MM.1S (cell line): ENCODE data around the gene CRADD.

ENCODE experiments used
- CTCF ChIP-seq: fragments of 300-600 bp; sonication (generic); IDR thresholded peaks from 2 replicates; pipeline ENCODE4 v1.5.1; 2016; ENCODE audit warnings: antibody characterized with exemption, low read length, mixed read lengths
- EZH2 ChIP-seq: fragments of 300-600 bp; sonication (generic); optimal IDR thresholded peaks from 2 replicates; pipeline ENCODE3; 2017; ENCODE audit warnings: low read depth, mild to moderate bottlenecking, antibody characterized with exemption, low read length, mixed read lengths
- EZH2phosphoT487 ChIP-seq: fragments of 300-600 bp; sonication (generic); IDR thresholded peaks from 2 replicates; pipeline ENCODE4 v1.6.1; 2018; ENCODE audit warnings: antibody characterized with exemption, low read length

- TF ChIP-seq CTCF: no peak
- no peak for TF ChIP-seq EZH2
- TF ChIP-seq EZH2phosphoT487: no peak
These were observed 261.8 kb downstream of the CRADD start for GRCh38 chr12:93938931-93939330.
